ENCODE data around the gene SUSD4. TPM values are rescaled to one million over a fixed set of nuclear protein-coding genes. Genes with fewer than 3 reads are reported as not detected.
"Not testable (repeated sequence)": the region's sequence is repeated elsewhere in the genome, so short reads cannot be mapped to it uniquely, and the experiment has no call there.

Gene SUSD4
- polyA plus RNA-seq, 1 of the 3 experiments (the other 2 are of a cell fraction), result 0.31 TPM

DNA sequence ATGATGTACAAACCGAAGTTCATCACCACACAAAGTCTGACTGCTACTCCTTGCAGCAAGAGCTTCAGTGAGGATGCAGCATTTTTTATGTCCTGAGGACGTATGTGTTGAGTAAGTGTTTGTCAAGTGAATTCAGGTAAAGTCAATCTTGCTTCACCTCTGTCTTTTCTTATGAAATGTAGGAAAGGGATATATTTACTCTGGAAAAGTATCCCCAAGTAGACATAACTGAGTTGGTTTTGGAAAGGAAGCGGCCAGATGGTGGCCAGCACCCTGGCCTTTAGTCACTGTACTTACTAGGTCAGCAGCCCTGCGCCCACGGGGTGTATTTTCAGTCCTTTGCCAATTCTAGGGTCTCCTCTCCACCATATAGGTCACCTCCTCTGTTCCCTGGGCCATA is 75.2 kb downstream of the SUSD4 start (continued):
- TF ChIP-seq SMC3 (IDR thresholded peaks at IDR 0.05; ENCODE audit: low read depth, low read length), result no peak

- WGBS (ENCODE audit: low lambda C conversion rate), result 50% methylated on average over 3 of the region's 3 CpGs
- Histone ChIP-seq H3F3A (replicated peaks; ENCODE audit: insufficient read depth) (no peaks in the 10 kb centered on the region), H3K9me2 (no peaks in the 10 kb centered on the region), H2AFZ (ENCODE audit: low read depth) (no peak overlapping the region), H3K4me1 (ENCODE audit: control insufficient read depth in 1 of 2, insufficient read depth in 2 of 2, low read depth in 1 of 2, low read length in 1 of 2) (no peaks in the 10 kb centered on the region), H3K27me3 (ENCODE audit: insufficient read depth) (no peaks in the 10 kb centered on the region), H3K9ac (no peak overlapping the region), H3K36me3 (replicated peaks in 1 of 2; ENCODE audit: control insufficient read depth in 1 of 2, insufficient read depth in 2 of 2, low read length in 1 of 2) (no peaks in the 10 kb centered on the region), H3K4me2 (no peak overlapping the region), H3K79me2 (ENCODE audit: insufficient read depth) (no peaks in the 10 kb centered on the region), H3K9me3 (no peaks in the 10 kb centered on the region), H3K27ac (ENCODE audit: low read depth in 2 of 2, low read length in 1 of 2) (no peak overlapping the region), H3K4me3 (ENCODE audit: low read depth in 2 of 2, low read length in 1 of 2) (no peak overlapping the region), H4K20me1 (ENCODE audit: insufficient read depth) (no peaks in the 10 kb centered on the region)
- TF ChIP-seq RXRA (IDR thresholded peaks at IDR 0.05; ENCODE audit: borderline replicate concordance, low read depth) (no peak), FOXJ3 (CRISPR knock-in tag; IDR thresholded peaks at IDR 0.05) (no peak), JUND (IDR thresholded peaks at IDR 0.05) (no peak), YY1 (IDR thresholded peaks at IDR 0.05; ENCODE audit: low read depth) (no peak), NRF1 (IDR thresholded peaks at IDR 0.05; ENCODE audit: low read depth, low read length) (no peak), CTCF (IDR thresholded peaks at IDR 0.05) (no peak), EZH2phosphoT487 (IDR thresholded peaks at IDR 0.05; ENCODE audit: borderline replicate concordance, low read depth) (no peak), MXI1 (IDR thresholded peaks at IDR 0.05; ENCODE audit: low read depth, low read length) (no peak), RCOR1 (IDR thresholded peaks at IDR 0.05; ENCODE audit: low read length) (no peak), REST (IDR thresholded peaks at IDR 0.05; ENCODE audit: low read depth, low read length) (no peak), SMC3 (IDR thresholded peaks at IDR 0.05; ENCODE audit: low read depth, low read length) (no peak), FOSL2 (IDR thresholded peaks at IDR 0.05; ENCODE audit: borderline replicate concordance, low read depth) (no peak)
- TF ChIP-seq, protein P1, sequence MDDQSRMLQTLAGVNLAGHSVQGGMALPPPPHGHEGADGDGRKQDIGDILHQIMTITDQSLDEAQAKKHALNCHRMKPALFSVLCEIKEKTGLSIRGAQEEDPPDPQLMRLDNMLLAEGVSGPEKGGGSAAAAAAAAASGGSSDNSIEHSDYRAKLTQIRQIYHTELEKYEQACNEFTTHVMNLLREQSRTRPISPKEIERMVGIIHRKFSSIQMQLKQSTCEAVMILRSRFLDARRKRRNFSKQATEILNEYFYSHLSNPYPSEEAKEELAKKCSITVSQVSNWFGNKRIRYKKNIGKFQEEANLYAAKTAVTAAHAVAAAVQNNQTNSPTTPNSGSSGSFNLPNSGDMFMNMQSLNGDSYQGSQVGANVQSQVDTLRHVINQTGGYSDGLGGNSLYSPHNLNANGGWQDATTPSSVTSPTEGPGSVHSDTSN (IDR thresholded peaks at IDR 0.05), result no peak
- TF ChIP-seq, protein P2, sequence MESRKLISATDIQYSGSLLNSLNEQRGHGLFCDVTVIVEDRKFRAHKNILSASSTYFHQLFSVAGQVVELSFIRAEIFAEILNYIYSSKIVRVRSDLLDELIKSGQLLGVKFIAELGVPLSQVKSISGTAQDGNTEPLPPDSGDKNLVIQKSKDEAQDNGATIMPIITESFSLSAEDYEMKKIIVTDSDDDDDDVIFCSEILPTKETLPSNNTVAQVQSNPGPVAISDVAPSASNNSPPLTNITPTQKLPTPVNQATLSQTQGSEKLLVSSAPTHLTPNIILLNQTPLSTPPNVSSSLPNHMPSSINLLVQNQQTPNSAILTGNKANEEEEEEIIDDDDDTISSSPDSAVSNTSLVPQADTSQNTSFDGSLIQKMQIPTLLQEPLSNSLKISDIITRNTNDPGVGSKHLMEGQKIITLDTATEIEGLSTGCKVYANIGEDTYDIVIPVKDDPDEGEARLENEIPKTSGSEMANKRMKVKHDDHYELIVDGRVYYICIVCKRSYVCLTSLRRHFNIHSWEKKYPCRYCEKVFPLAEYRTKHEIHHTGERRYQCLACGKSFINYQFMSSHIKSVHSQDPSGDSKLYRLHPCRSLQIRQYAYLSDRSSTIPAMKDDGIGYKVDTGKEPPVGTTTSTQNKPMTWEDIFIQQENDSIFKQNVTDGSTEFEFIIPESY (IDR thresholded peaks at IDR 0.05; ENCODE audit: borderline replicate concordance, low read depth), result no peak
- POLR2A ChIA-PET, result no interaction called here
- CTCF ChIA-PET, result no interaction called here
- no peak for DNase-seq
These were observed 78.5 kb downstream of the SUSD4 start for GRCh38 chr1:223285452-223285851.

GRCh38 chr1:223283697-223284096 is 80.3 kb downstream of the SUSD4 start:
- H3K4me1 ChIP-seq (ENCODE audit: control insufficient read depth in 1 of 2, insufficient read depth in 2 of 2, low read depth in 1 of 2, low read length in 1 of 2); H3K79me2 ChIP-seq (ENCODE audit: insufficient read depth); H2AFZ ChIP-seq (ENCODE audit: low read depth); POLR2A ChIA-PET; H3K9me2 ChIP-seq; H3K9me3 ChIP-seq; H3K4me3 ChIP-seq (ENCODE audit: low read depth in 2 of 2, low read length in 1 of 2); H3K27me3 ChIP-seq (ENCODE audit: insufficient read depth); H3K4me2 ChIP-seq; H3K27ac ChIP-seq (ENCODE audit: low read depth in 2 of 2, low read length in 1 of 2); CTCF ChIA-PET; DNase-seq; H4K20me1 ChIP-seq (ENCODE audit: insufficient read depth); H3F3A ChIP-seq (replicated peaks; ENCODE audit: insufficient read depth); H3K36me3 ChIP-seq (replicated peaks in 1 of 2; ENCODE audit: control insufficient read depth in 1 of 2, insufficient read depth in 2 of 2, low read length in 1 of 2); H3K9ac ChIP-seq: not testable (repeated sequence)
- WGBS (ENCODE audit: low lambda C conversion rate), result 28% methylated on average over 3 of the region's 3 CpGs

Measured in SK-N-SH (cell line).